ENCODE results near the gene RFT1. TPM values are rescaled to one million over a fixed set of nuclear protein-coding genes. Genes with fewer than 3 reads are reported as not detected.

Gene RFT1
- total RNA-seq, 1 donor from 2014 or later = 9.8 TPM

GRCh38 chr3:53079791-53080555, 50.3 kb downstream of the RFT1 start:
- DNase-seq = no peak
- ATAC-seq (ENCODE audit: poor library complexity) = no peak
- intact Hi-C loops (cut with DNase I) = loop anchor here (10.0 kb wide), 2 partner anchors 145 to 325 kb away; no protein-coding TSS in a partner anchor

GRCh38 chr3:53079147-53079546, 51.1 kb downstream of the RFT1 start:
- DNase-seq (no peak), ATAC-seq (ENCODE audit: poor library complexity) (no peak)
- intact Hi-C loops (cut with DNase I) = loop anchor here (10.0 kb wide), 2 partner anchors 144 to 324 kb away; no protein-coding TSS in a partner anchor

- intact Hi-C loops (cut with DNase I) = loop anchor here (10.0 kb wide), 2 partner anchors 144 to 324 kb away; no protein-coding TSS in a partner anchor
- ATAC-seq (ENCODE audit: poor library complexity) (no peak), DNase-seq (no peak)
These were observed 51.6 kb downstream of the RFT1 start for GRCh38 chr3:53078656-53079055.

GRCh38 chr3:53077476-53078220, 52.6 kb downstream of the RFT1 start:
- intact Hi-C loops (cut with DNase I) = loop anchor here (10.0 kb wide), 2 partner anchors 143 to 323 kb away; no protein-coding TSS in a partner anchor
- DNase-seq (no peak), ATAC-seq (ENCODE audit: poor library complexity) (no peak)

- intact Hi-C loops (cut with DNase I) = loop anchor here (10.0 kb wide), 2 partner anchors 141 to 321 kb away; no protein-coding TSS in a partner anchor
- ATAC-seq (ENCODE audit: poor library complexity) = no peak
- no peak for DNase-seq
These were observed 54.5 kb downstream of the RFT1 start for GRCh38 chr3:53075743-53076140.

- DNase-seq (peak; percentile 34), ATAC-seq (ENCODE audit: poor library complexity) (no peak)
- intact Hi-C loops (cut with DNase I) = loop anchor here (10.0 kb wide), 2 partner anchors 140 to 320 kb away; no protein-coding TSS in a partner anchor
These were observed 55.2 kb downstream of the RFT1 start for GRCh38 chr3:53074761-53075742.

DNA sequence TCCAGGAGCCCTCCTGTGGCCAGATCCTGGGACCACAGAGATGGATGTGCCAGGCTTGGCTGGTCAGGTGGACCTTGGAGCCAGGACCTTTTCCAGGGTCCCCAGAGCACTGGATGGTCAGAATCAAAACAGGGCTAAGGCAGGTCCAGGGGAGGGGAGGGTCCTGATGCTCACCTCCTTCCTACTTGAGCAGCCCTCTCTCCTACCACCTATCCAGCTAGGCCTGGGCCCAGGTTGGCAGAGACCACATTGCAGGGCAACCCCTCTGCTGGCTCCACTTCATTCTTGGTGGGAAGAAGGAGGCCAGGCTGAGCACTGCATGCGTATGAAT, 55.9 kb downstream of the RFT1 start:
- ATAC-seq (ENCODE audit: poor library complexity) = no peak
- intact Hi-C loops (cut with DNase I) = loop anchor here (10.0 kb wide), 2 partner anchors 140 to 320 kb away; no protein-coding TSS in a partner anchor
- peak; percentile 27 for DNase-seq

- peak; percentile 32 for DNase-seq
- intact Hi-C loops (cut with DNase I) = loop anchor here (10.0 kb wide), 2 partner anchors 139 to 319 kb away; no protein-coding TSS in a partner anchor
These were observed 56.5 kb downstream of the RFT1 start for GRCh38 chr3:53073553-53074365.

GRCh38 chr3:53072653-53073552, 57.3 kb downstream of the RFT1 start:
- peak; percentile 97 for ATAC-seq (ENCODE audit: poor library complexity)
- DNase-seq = peak; percentile 93
- intact Hi-C loops (cut with DNase I) = loop anchor here (10.0 kb wide), 2 partner anchors 138 to 318 kb away; no protein-coding TSS in a partner anchor

More at GRCh38 chr3:53073553-53074365, 56.5 kb downstream of the RFT1 start:
- no peak for ATAC-seq (ENCODE audit: poor library complexity)

- intact Hi-C loops (cut with DNase I) = loop anchor here (10.0 kb wide), 2 partner anchors 137 to 317 kb away; no protein-coding TSS in a partner anchor
- peak; percentile 37 for DNase-seq
- no peak for ATAC-seq (ENCODE audit: poor library complexity)
These were observed 58.3 kb downstream of the RFT1 start for GRCh38 chr3:53071882-53072431.

DNA sequence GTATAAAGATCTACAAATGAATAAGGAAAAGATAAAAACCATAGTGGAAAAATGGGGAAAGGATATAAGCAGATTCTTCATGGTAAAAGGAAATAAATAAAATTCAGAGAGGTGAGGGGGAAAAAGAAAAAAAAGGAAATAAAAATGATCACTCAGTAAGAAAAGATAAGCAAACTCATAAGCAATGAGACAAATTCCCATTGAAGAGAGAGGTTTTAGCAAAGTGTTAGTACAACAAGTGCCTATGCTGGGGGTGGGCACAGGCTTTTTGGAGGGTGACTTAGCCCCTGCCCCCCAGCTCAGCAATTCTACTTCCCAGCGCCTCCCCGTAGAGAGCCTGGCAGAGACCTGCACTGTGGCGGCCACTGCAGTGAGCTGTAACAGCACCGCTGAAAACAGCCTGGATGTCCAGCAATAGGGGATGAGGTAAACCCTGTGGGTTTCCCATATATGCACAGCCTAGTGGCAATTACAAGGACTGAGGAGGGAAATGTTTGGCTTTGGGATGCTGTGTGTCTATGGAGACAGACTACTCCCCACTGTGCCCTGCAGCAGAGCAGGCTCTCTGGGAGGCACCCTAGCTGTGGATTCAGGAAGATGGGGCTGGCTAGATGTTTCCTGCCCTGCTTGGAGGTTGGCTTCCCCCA, 60.7 kb downstream of the RFT1 start:
- DNase-seq (no peak), ATAC-seq (ENCODE audit: poor library complexity) (no peak)
- intact Hi-C loops (cut with DNase I) = loop anchor here (10.0 kb wide), 2 partner anchors 135 to 315 kb away; no protein-coding TSS in a partner anchor

DNA sequence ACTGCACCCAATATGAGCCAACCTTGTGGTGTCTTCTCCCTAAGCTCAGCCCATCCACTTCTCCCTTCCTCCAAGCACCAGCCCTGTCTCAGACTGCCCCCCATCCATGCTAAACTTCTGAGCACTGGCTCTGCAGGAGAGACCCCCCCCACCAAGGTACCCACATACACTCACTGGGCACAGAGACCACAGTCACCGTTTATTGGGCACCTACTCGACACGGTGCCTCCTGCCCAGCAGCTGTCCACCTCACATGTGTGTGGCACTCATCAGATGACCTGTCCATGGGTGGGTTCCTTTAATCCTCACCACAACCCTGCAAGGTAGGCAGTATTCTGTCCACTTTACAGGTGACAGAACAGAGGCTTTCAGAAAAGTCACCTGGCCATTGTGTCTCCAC, 62.1 kb downstream of the RFT1 start:
- DNase-seq = no peak
- ATAC-seq (ENCODE audit: poor library complexity) = no peak

DNA sequence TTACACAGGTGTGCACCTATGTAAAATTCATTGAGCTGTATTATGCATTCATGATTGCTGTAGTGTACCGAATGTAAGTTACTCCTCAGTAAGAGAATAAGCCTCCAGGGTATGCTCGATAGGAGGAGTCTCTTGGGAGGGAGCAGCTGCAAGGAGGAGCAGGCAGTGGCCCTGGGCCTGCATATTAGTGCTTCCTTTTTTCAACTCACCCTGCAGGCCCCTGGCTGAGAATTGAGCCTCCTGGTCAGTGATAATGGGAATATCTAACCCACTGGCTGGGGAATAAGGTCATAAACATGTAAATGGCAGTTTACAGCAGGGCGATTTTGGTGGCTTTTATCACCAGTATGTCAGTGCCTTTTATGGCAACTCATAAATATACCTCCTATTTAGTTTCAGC, 62.7 kb downstream of the RFT1 start:
- no peak for ATAC-seq (ENCODE audit: poor library complexity)
- intact Hi-C loops (cut with DNase I) = no loop called here
- DNase-seq = no peak

More for the DNA sequence above, 62.1 kb downstream of the RFT1 start:
- intact Hi-C loops (cut with DNase I) = no loop called here

GRCh38 chr3:53065841-53066480, 64.3 kb downstream of the RFT1 start:
- intact Hi-C loops (cut with DNase I) = no loop called here
- DNase-seq (no peak), ATAC-seq (ENCODE audit: poor library complexity) (no peak)

- DNase-seq (no peak), ATAC-seq (ENCODE audit: poor library complexity) (no peak)
- intact Hi-C loops (cut with DNase I) = no loop called here
These were observed 67.3 kb downstream of the RFT1 start for GRCh38 chr3:53062905-53063304.
